ENCODE measurements around the gene SLC4A3.

Gene SLC4A3

GRCh38 chr2:219641390-219642068 is 14.1 kb downstream of the SLC4A3 start:
- TF ChIP-seq, protein P1, sequence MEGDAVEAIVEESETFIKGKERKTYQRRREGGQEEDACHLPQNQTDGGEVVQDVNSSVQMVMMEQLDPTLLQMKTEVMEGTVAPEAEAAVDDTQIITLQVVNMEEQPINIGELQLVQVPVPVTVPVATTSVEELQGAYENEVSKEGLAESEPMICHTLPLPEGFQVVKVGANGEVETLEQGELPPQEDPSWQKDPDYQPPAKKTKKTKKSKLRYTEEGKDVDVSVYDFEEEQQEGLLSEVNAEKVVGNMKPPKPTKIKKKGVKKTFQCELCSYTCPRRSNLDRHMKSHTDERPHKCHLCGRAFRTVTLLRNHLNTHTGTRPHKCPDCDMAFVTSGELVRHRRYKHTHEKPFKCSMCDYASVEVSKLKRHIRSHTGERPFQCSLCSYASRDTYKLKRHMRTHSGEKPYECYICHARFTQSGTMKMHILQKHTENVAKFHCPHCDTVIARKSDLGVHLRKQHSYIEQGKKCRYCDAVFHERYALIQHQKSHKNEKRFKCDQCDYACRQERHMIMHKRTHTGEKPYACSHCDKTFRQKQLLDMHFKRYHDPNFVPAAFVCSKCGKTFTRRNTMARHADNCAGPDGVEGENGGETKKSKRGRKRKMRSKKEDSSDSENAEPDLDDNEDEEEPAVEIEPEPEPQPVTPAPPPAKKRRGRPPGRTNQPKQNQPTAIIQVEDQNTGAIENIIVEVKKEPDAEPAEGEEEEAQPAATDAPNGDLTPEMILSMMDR (IDR thresholded peaks at IDR 0.05; ENCODE audit: low read length): no peak
- no peak for TF ChIP-seq EZH2 (IDR thresholded peaks at IDR 0.05; ENCODE audit: borderline replicate concordance, low read length)
- Histone ChIP-seq H3K4me3 (ENCODE audit: low read depth, low read length, poor library complexity, severe bottlenecking) (no peak overlapping the region), H3K27ac (ENCODE audit: low read depth, low read length, poor library complexity, severe bottlenecking) (no peak overlapping the region), H4K20me1 (ENCODE audit: insufficient read depth, low read length) (no peaks in the 10 kb centered on the region), H3K36me3 (ENCODE audit: insufficient read depth, low read length) (no peaks in the 10 kb centered on the region), H3K4me2 (ENCODE audit: low read length) (no peak overlapping the region), H3K9ac (ENCODE audit: low read length) (no peak overlapping the region), H3K79me2 (ENCODE audit: insufficient read depth, low read length) (no peaks in the 10 kb centered on the region), H2AFZ (ENCODE audit: low read length) (no peak overlapping the region), H3K4me1 (ENCODE audit: insufficient read depth, low read length, severe bottlenecking) (peaks cover 6% of the 10 kb centered on the region), H3F3A (ENCODE audit: insufficient read depth, low read length) (no peaks in the 10 kb centered on the region), H3K9me3 (ENCODE audit: low read length) (no peaks in the 10 kb centered on the region), H3K27me3 (ENCODE audit: insufficient read depth, low read length) (no peaks in the 10 kb centered on the region), H3K9me2 (ENCODE audit: low read depth, low read length) (no peaks in the 10 kb centered on the region)

DNA sequence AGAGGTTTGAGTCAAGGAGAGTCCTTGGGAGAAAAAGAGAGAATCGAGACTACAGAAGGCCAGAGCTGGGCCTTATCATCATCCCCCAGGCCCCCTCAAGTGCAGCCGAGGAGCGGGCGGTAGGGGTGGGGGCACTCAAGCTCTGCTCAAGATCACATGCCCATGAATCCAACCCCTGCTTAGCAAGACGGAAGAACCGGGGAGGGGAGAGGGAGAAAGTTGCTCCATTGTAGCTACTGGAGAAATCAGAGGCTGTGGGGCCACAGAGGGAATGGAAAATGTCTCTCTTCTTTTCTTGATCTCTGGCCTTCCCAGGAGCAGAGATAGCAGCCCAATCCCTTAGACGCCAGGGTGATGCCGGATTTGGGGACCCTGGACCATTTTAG is 14.6 kb downstream of the SLC4A3 start:
- Histone ChIP-seq H3F3A (ENCODE audit: insufficient read depth, low read length) (no peaks in the 10 kb centered on the region), H3K27me3 (ENCODE audit: insufficient read depth, low read length) (no peaks in the 10 kb centered on the region), H3K4me2 (ENCODE audit: low read length) (no peak overlapping the region), H4K20me1 (ENCODE audit: insufficient read depth, low read length) (no peaks in the 10 kb centered on the region), H3K36me3 (ENCODE audit: insufficient read depth, low read length) (no peaks in the 10 kb centered on the region), H3K79me2 (ENCODE audit: insufficient read depth, low read length) (no peaks in the 10 kb centered on the region), H3K4me3 (ENCODE audit: low read depth, low read length, poor library complexity, severe bottlenecking) (no peak overlapping the region), H2AFZ (ENCODE audit: low read length) (no peak overlapping the region), H3K9ac (ENCODE audit: low read length) (no peak overlapping the region), H3K9me2 (ENCODE audit: low read depth, low read length) (no peaks in the 10 kb centered on the region), H3K27ac (ENCODE audit: low read depth, low read length, poor library complexity, severe bottlenecking) (no peak overlapping the region), H3K9me3 (ENCODE audit: low read length) (no peaks in the 10 kb centered on the region), H3K4me1 (ENCODE audit: insufficient read depth, low read length, severe bottlenecking) (peaks cover 6% of the 10 kb centered on the region)
- TF ChIP-seq, protein P1 (IDR thresholded peaks at IDR 0.05; ENCODE audit: low read length): no peak
- TF ChIP-seq EZH2 (IDR thresholded peaks at IDR 0.05; ENCODE audit: borderline replicate concordance, low read length): no peak

- no peak overlapping the region for H3K9ac ChIP-seq (ENCODE audit: low read length)
- H3F3A ChIP-seq (ENCODE audit: insufficient read depth, low read length): no peaks in the 10 kb centered on the region
- H3K27me3 ChIP-seq (ENCODE audit: insufficient read depth, low read length): no peaks in the 10 kb centered on the region
- no peaks in the 10 kb centered on the region for H3K36me3 ChIP-seq (ENCODE audit: insufficient read depth, low read length)
- peak overlapping the region; percentile 47; the same call in 1 of the 2 replicates for H3K4me2 ChIP-seq (ENCODE audit: low read length)
- no peak overlapping the region for H3K27ac ChIP-seq (ENCODE audit: low read depth, low read length, poor library complexity, severe bottlenecking)
- no peak overlapping the region for H3K4me3 ChIP-seq (ENCODE audit: low read depth, low read length, poor library complexity, severe bottlenecking)
- peaks cover 6% of the 10 kb centered on the region for H3K4me1 ChIP-seq (ENCODE audit: insufficient read depth, low read length, severe bottlenecking)
- TF ChIP-seq EZH2 (IDR thresholded peaks at IDR 0.05; ENCODE audit: borderline replicate concordance, low read length): no peak
- TF ChIP-seq, protein P1 (IDR thresholded peaks at IDR 0.05; ENCODE audit: low read length): peak; percentile 99
- H3K9me2 ChIP-seq (ENCODE audit: low read depth, low read length): no peaks in the 10 kb centered on the region
- H4K20me1 ChIP-seq (ENCODE audit: insufficient read depth, low read length): no peaks in the 10 kb centered on the region
- H3K9me3 ChIP-seq (ENCODE audit: low read length): no peaks in the 10 kb centered on the region
- no peaks in the 10 kb centered on the region for H3K79me2 ChIP-seq (ENCODE audit: insufficient read depth, low read length)
- H2AFZ ChIP-seq (ENCODE audit: low read length): no peak overlapping the region
These were observed 15.1 kb downstream of the SLC4A3 start for GRCh38 chr2:219642465-219643083.

Data from OCI-LY1 (cell line).